ELF-1 (cell line): ENCODE data around the gene TMTC2.
A peak's percentile ranks its signal among the peaks of the same experiment; 100 is the strongest.
"Not testable (repeated sequence)": the region's sequence is repeated elsewhere in the genome, so short reads cannot be mapped to it uniquely, and the experiment has no call there.

Experiments
- DNase-seq: peaks from one replicate; pipeline ENCODE4 v3.0.0-alpha.2; 2016; ENCODE audit warnings: low read depth, low spot score

Gene TMTC2

DNA sequence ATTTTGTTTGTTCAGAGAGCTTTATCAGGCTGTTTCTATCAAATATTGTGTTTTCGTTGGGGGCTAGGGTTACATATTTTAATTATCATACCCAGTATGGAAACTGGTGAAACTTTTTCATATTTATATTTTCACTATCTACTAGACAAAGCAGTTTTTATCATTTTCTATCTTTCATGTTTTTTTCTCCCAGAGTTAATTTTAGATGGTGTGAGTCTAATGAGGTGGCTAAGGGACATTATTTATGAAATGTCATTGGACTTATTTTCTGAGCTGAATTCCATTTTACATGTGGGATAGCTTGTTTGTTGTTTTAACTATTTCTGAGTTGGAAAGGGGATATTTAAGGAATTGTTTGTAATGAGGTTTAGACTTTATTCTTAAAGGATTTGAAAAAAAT is 100.3 kb downstream of the TMTC2 start:
- DNase-seq: no peak

DNA sequence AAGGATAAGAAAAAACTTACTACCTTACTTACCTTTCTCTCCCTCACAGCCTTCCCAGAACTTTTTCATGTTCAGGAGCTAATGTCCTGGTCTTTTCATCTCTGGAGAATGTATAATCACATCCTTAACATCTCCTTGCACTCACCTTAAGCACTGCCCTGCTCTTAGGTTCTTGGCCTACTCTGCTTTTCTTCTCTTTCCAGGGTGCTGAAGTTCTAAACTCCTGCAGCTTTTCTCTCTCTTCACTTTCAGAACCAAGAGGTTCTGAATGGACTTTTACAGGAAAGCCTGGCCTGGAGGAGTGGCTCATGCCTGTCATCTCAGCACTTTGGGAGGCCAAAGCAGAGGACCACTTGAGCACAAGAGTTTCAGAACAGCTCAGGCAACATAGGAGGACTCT is 101.9 kb downstream of the TMTC2 start:
- no peak for DNase-seq

- no peak for DNase-seq
These were observed 103.0 kb downstream of the TMTC2 start for GRCh38 chr12:82789674-82790073.

DNA sequence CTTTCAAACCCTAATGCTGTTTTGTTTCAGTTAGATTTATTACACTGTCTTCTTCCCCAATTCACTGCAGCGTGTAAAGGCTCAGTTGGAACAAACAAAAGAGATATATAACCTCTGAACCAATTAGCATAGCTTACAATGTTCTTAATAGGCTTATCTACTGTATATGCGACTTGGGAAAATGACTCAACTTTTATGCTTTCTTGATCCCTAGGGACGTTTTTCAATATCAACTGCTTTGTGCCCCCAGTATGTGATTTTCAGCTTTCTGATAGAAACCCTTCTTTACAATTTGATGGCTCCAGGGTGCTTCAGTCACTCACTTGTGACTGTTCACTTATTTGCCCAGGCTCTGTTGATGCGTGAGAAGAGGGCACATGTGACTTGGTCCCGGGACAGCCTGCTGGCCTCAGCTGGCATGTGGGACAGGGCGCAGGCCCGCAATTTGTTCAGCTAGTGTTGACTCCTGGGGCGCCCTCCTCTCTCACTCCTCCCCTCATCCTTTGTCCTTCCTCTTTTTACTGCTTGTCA is 107.1 kb downstream of the TMTC2 start:
- peak; percentile 32 for DNase-seq

DNA sequence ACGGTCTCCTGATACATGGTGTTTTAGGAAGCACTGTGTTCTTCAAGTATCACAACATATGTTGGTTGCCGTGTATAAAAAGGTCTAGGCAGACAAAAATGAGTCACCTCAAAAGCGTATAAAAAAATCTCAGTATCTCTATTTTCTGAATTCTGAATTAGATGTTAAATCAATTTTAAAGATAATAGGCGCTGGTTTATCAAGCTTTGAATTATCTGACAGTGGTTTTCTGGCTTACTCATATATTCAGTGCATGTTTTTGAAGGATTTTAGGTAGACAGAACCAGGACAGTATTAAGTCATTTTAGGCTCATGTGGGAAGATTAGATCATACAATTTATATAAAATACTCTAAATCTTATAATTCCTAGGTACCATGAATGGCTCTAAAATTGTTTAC is 110.8 kb downstream of the TMTC2 start:
- no peak for DNase-seq

- DNase-seq: no peak
These were observed 113.5 kb downstream of the TMTC2 start for GRCh38 chr12:82800185-82800584.

DNA sequence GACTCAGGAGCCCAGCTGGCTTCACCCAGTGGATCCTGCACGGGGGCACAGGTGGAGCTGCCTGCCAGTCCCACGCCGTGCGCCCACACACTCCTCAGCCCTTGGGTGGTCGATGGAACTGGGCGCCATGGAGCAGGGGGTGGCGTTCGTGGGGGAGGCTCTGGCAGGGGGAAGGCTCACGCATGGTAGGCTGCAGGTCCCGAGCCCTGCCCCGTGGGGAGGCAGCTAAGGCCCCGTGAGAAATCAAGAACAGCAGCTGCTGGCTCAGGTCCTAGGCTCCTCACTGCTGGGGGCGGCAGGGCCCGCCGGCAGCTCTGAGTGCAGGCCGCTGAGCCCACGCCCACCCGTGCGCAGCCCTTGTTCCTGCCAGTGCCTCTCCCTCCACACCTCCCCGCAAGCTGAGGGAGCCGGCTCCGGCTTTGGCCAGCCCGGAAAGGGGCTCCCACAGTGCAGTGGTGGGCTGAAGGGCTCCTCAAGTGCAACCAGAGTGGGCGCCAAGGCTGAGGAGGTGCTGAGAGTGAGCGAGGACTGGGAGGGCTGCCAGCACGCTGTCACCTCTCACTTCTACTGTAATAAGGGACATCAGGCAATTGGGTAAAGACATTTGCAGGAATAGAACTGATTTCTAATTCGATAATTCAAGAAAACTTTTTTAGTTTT is 115.4 kb downstream of the TMTC2 start:
- no peak for DNase-seq

GRCh38 chr12:82803201-82803600 is 116.5 kb downstream of the TMTC2 start:
- DNase-seq: no peak

GRCh38 chr12:82804601-82805000 is 117.9 kb downstream of the TMTC2 start:
- no peak for DNase-seq

GRCh38 chr12:82805004-82805403 is 118.3 kb downstream of the TMTC2 start:
- not testable (repeated sequence) for DNase-seq

DNA sequence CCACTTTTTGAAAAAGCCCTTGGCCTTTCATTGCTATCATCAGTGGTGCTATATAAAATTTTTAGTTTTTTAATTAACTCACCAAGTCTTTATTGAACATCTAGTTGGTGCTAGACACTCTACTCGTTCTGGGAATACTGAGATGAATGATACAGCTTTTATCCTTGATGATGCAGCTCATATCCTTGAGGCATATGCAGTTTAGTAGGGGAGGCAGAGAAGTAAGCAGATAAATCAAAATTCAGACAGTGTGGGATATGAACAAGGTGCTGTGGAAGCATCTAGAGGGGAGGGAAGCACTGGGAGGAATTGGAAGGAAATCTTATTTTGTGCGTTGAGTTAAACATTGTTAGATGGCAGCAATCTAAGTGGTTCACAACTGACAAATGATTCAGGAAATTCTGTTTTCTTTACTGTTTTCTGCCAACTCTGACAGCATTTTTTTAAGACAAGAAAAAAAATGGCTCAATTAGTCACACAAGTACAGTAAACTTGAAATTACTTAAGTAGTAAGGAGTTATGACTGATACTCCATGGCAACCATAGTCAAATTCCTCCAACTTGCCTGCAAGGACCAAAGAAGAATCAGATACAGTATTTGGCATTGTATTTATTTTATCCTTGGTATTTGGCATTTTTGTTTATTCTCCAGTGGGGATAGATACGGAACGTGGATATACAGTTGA is 119.2 kb downstream of the TMTC2 start:
- DNase-seq: no peak

- no peak for DNase-seq
These were observed 120.5 kb downstream of the TMTC2 start for GRCh38 chr12:82807132-82807737.

DNA sequence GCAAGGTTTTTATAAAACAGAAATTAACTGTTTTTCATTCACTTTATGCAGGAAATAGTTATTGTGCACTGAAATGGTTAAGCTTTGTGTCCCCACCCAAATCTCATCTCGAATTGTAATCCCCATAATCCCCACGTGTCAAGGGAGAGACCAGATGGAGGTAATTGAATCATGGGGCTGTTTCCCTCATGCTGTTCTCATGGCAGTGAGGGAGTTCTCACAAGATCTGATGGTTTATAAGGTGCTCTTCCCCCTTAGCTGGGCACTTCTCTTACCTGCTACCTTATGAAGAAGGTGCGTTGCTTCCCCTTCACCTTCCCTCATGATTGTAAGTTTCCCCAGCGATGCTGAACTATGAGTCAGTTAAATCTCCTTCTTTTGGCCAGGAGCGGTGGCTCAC is 123.9 kb downstream of the TMTC2 start:
- DNase-seq: no peak

DNA sequence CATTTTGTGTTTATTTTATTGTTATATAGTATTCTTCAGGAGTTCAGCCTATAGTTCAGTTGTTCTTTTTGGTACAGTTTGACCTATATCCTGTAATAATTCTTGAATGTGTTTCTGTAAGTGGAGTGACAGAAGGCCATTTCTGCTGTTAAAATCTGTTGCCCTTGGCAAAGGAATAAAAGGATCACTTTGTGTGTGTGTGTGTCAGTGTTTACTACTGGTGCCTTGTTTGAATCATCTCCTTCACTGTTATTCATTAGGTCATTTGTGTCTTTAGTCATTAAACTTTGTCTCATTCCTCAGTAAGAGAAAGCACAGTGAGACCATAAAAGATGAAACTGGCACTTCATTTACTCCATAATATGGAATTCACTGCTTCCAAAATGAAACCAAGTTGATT is 130.7 kb downstream of the TMTC2 start:
- no peak for DNase-seq

DNA sequence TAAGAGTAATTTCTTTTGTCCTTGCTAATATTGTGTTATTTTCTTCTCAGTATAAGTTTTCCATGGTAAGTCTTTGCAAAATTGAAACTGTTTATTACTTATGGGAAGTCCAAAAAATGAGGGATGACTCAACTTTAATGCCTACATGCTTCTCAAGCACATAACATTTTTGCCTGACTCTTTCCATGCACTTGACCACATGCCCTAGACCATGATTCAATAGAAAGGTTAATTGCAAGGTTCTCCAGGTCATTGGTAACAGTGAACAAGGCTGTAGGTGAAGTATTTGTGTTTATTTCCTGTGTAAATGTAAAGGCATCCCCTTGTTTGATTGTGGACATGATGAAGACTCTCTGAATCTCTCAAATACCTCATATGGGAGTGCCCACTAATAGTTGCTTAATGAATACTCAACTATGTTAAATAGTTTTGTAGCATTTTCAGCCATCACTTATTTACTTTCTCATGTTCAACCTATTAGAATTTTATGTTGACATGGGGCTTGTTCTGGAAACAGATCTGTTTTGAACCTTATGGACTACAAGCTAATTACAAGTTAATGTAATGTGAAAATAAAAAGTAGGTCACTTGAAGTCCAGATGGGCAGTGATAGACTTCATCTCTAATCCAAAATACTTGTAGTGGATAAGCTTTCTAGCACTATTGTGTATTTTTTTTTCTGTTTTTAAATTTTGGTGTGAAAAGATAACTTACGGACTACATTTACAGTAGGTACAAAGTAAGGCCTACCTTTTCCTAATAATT is 131.7 kb downstream of the TMTC2 start:
- DNase-seq: no peak

DNA sequence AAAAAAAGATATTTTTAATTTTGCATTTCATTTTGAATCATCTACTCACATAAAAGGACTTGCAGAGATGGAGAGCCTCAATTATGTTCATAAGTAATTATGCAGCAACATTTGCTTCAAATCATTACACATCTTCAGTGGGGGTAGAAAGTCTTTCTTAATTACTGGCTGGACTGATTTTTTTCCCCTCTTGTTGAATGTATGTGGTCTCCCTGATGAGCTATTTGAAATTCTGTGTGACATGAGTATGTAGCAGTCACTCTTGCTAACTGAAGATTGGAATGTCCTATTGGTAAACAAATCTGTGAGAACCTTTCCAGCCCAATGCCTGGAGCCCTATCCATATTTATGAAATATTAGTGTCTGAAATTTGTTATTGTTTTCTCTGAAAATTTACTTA is 139.8 kb downstream of the TMTC2 start:
- no peak for DNase-seq

DNA sequence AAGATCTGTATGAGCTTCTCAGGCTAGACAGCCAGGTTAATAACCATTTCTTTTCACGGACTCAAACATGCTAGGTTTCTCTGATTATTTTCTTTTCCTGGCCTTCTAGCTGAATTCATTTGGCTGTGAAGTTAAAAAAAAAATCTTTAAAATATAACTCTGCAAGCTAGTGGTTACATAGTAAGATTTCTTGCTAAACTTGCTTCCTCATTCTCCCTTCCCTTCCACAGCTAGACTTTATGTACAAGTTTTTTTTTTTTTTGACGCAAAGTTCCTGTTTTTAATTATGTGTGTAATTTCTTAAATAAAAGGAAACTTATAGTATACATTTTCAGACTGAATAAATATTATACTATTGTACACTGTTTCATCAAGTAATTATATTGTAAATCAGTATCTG is 145.4 kb downstream of the TMTC2 start:
- no peak for DNase-seq

GRCh38 chr12:82832981-82833380 is 146.3 kb downstream of the TMTC2 start:
- no peak for DNase-seq

DNA sequence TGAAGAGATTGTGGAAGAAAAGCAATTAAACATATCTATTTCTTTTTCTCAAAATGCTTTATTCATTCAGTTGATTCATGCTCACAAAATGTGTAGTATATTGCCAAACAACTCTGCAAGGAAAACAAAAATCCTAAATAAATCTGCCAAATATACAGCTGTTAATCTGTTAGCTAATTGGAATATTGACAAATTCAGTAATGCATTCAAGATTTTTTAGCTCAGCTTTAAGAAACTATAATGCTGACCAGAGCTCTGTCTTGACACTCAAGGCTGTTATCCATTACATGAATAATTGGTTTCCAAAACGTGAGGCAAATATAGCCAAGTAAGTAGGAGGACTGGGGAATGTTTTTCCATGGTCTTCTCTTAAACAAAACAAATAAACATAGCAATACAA is 146.8 kb downstream of the TMTC2 start:
- no peak for DNase-seq

GRCh38 chr12:82835217-82835616 is 148.5 kb downstream of the TMTC2 start:
- no peak for DNase-seq

DNA sequence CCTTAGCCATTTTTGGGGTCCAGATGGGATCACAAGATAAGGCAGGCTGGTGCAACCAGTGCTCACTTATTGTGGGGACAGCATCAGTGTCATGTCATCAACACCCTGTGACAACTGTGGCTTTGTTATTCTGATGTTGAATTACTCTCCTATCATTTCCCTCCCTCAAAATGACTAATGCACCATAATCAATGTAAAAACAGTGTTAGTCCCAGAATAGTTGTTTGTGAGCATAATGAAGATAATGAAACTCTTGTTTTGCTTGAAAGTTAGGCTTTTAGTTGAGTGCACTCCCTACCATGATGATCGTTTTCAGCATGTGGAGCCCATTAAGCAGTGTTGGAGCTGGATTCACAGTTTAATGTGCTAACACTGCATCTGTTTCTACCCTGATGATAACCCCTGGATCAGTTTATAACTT is 151.4 kb downstream of the TMTC2 start:
- DNase-seq: no peak

DNA sequence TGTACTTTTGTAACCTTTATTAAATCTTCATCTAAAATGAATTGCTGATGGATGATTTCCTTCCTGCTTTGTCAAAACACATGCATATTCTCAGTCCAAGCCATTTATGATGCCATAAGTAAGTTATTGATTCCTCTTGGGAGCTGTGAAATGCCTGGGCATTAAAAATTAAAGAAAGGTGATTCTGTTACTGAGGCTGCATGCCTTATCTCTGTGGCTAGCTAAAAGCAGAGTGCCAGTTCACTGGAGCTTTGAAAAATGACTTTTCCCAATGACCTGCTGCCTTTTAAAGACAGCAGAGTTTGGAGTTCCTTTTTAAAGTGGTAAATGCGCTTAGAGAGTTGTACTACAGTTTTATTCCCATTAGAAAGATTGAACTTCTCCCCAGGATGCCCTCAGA is 152.1 kb downstream of the TMTC2 start:
- DNase-seq: no peak
